ENCODE measurements around the gene SH3BP1.
"Not testable (repeated sequence)": the region's sequence is repeated elsewhere in the genome, so short reads cannot be mapped to it uniquely, and the experiment has no call there.

The SH3BP1 gene

GRCh38 chr22:37679670-37680069, 40.2 kb downstream of the SH3BP1 start:
- DNase-seq (ENCODE audit: low spot score), result no peak

DNA sequence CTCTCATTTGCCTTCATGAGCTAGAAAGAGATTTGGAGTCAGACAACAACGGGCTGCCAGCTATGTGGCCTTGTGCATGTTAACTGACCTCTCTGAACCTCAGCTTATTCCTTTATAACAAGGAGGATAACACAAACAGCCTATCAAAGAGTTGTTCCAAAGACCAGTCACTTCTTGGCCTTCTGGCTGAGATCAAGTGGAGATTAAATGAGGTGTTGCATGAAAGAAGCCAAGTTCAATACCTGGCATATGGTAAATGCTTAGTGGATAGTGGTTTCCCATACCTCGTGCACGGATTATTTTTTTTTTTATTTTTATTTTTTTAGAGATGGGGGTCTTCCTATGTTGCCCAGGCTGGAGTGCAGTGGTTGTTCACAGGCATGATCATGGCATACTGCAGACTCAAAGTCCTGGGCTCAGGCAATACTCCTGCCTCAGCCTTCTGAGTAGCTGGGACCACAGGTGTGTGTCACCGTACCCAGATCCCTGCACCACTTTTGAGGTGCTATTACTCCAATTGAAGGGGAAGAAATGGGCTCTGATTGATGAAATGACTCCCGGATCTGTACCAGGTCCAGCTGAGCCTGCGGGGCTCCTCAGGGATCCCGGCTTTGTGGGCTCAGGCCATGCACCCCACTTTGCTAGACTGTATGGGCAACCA, 40.9 kb downstream of the SH3BP1 start:
- DNase-seq (ENCODE audit: low spot score), result no peak

DNA sequence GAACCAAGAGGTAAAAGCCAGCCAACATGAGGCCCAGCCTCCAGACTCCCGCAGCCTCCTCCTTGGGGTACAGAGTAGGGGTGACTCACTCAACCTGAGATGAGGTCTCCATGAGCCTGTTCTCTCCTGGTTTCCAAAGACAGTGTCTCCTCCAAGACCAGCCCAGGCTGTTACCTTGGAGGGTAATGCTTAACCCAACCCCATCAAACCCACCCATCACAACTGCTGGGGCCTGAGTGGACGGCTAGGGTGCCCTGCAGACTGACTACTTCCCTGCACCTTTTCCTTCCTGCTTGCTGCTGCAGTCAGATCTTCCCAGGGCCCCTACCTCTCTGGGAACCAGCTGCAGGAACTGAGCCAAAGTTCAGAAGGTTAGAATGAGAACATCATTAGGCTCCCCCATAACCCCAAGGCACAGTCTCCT, 41.5 kb downstream of the SH3BP1 start:
- DNase-seq (ENCODE audit: low spot score), result no peak

DNA sequence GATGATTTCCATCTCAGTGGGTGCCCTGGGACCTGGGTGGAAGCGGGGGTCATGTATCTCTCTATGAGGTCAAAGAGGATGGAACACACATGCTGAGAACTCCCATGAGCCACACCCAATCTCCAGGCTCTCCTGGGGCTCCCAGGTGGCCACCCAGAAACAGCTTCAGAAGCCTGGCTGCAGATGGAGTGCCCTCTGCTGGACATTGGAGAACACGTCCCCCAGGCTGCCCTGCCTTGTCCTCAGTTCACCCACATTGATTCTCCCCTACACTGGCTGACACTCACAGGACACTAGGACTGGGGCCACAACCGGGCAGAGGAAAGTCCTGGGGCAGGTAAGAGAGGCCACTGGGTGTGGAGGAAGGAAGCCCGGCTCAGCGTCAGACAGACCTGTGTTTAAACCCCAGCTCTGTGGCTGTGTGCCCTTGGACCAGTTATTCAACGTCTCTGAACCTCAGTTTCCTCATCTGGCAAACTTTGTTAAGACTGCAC, 42.1 kb downstream of the SH3BP1 start:
- peak; percentile 71 for DNase-seq (ENCODE audit: low spot score)

- no peak for DNase-seq (ENCODE audit: low spot score)
These were observed 45.5 kb downstream of the SH3BP1 start for GRCh38 chr22:37684803-37685615.

- DNase-seq (ENCODE audit: low spot score), result peak; percentile 78
These were observed 46.8 kb downstream of the SH3BP1 start, which contains the start of gene NOL12 for GRCh38 chr22:37686002-37686982. Gene NOL12 (plus strand): TSS chr22:37686343. CDS start chr22:37686393, 50 bp downstream.

GRCh38 chr22:37690407-37690806, 50.9 kb downstream of the SH3BP1 start:
- no peak for DNase-seq (ENCODE audit: low spot score)

- no peak for DNase-seq (ENCODE audit: low spot score)
These were observed 51.5 kb downstream of the SH3BP1 start for GRCh38 chr22:37690901-37691504.

GRCh38 chr22:37692627-37693285, 53.3 kb downstream of the SH3BP1 start:
- DNase-seq (ENCODE audit: low spot score), result no peak

GRCh38 chr22:37694131-37694530, 54.7 kb downstream of the SH3BP1 start:
- DNase-seq (ENCODE audit: low spot score), result not testable (repeated sequence)

DNA sequence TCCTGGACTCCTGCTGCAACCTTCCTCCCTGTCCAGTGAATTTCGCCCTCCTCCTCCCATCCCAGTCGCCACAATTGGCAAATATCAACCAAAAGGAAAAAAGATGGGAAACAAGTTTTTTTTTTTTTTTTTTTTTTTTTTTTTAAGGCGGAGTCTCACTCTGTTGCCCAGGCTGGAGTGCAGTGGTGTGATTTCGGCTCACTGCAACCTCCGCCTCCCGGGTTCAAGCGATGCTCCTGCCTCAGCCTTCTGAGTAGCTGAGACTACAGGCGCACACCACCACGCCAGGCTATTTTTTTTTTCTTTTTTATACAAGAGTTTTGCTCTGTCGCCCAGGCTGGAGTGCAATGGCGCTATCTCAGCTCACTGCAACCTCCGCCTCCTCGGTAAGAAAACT, 56.8 kb downstream of the SH3BP1 start:
- DNase-seq (ENCODE audit: low spot score), result not testable (repeated sequence)

DNA sequence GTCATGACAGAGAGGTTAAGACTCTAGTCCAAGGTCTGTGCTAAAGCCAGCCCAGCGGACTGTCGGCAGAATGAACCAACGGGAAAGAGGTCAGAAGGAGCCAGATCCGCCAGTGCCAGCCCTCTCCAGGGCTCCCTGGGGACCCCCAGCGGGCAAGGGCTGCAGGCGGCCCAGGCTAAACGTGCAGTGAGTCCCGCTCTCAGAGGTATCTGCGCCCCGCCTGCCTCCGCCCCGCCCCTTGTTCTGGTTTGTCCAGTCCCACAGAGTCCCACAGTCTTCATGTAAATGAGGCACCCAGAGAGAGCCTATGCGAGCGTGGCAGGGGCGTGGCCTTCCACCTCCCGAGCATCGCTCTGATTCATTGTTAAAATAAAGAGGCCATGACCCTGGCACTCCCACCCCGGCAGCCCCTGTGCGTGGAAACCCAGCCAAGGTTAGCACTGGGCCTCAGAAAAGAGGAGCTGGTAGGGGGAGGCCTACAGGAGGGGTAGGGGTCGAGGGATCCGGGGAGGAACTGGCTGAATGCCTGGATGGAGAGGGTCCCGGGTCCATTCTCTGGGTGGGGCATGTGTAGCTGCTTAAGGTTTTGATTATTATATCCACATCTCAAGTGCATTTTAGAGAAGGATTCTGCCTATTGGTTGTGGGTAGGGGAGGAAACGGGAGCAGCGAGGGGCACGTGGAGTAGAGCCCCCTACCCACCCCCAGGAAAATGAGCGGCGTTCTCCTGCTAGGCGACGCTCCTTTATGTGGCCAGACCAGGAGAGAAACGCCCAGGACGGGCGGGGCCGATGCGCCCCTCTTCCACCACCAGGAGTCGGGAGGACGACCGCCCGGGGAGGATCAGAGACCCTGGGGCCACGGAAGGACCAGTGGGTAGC, 57.4 kb downstream of the SH3BP1 start, which contains the start of gene TRIOBP:
TRIOBP (plus strand) TSS at position 392 of the 881 bp plus-strand sequence. CDS start 4,318 bp downstream, outside the sequence.
- DNase-seq (ENCODE audit: low spot score), result peak; percentile 94

GRCh38 chr22:37697538-37697835, 58.0 kb downstream of the SH3BP1 start:
- no peak for DNase-seq (ENCODE audit: low spot score)

- no peak for DNase-seq (ENCODE audit: low spot score)
These were observed 61.8 kb downstream of the SH3BP1 start for GRCh38 chr22:37701141-37701786.

GRCh38 chr22:37703906-37704305, 64.4 kb downstream of the SH3BP1 start:
- no peak for DNase-seq (ENCODE audit: low spot score)

- DNase-seq (ENCODE audit: low spot score), result no peak
These were observed 65.2 kb downstream of the SH3BP1 start for GRCh38 chr22:37704645-37705044.

DNA sequence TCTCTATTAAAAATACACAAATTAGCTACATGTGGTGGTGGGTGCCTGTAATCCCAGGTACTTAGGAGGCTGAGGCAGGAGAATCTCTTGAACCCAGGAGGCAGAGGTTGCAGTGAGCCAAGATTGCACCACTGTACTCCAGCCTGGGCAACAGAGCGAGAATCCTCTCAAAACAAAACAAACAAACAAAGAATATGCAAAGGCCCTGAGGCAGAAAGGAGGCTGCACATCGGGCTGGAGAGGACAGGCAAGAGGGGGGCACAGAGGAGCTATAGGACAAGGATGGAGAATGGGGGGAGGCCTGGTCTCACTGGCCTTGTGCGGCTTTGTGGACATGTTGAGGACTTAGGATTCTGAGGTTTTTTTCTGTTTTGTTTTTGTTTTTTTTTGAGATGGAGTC, 65.7 kb downstream of the SH3BP1 start:
- no peak for DNase-seq (ENCODE audit: low spot score)
